Calu3 (cell line): ENCODE measurements around the gene PKN3. TPM values are rescaled to one million over a fixed set of nuclear protein-coding genes. Genes with fewer than 3 reads are reported as not detected.

Source experiments
- BruUV-seq: library from RNA; stranded (reverse); fragments of 400-500 nt; replicated peaks from 2 replicates; lab custom pipeline; 2021; lab: Mats Ljungman, UMichigan
- CTCF ChIA-PET: fragments of 300-600 bp; sonication (Branson Sonifier 250); formaldehyde crosslinking; loops from one replicate; lab custom pipeline; 2022; ENCODE audit warnings: antibody characterized with exemption; lab: Charles Lee
- DNase-seq: peaks from one replicate; pipeline ENCODE4 v3.0.0; 2022
- H3K27ac Mint-ChIP-seq: one replicate; pipeline ENCODE4 v1.8.0; 2022; ENCODE audit warnings: mixed read lengths; ENCODE audit not compliant: unreplicated experiment
- H3K27me3 Mint-ChIP-seq: one replicate; pipeline ENCODE4 v1.8.0; 2022; ENCODE audit warnings: mixed read lengths; ENCODE audit not compliant: unreplicated experiment
- H3K36me3 Mint-ChIP-seq: one replicate; pipeline ENCODE4 v1.8.0; 2022; ENCODE audit warnings: mild to moderate bottlenecking, moderate library complexity, mixed read lengths; ENCODE audit not compliant: insufficient read depth, unreplicated experiment
- H3K4me1 Mint-ChIP-seq: one replicate; pipeline ENCODE4 v1.8.0; 2022; ENCODE audit warnings: mild to moderate bottlenecking, low read depth, mixed read lengths; ENCODE audit not compliant: unreplicated experiment
- H3K4me3 Mint-ChIP-seq: one replicate; pipeline ENCODE4 v1.8.0; 2022; ENCODE audit warnings: mild to moderate bottlenecking, low read depth, moderate library complexity, mixed read lengths; ENCODE audit not compliant: unreplicated experiment
- H3K9me3 Mint-ChIP-seq: one replicate; pipeline ENCODE4 v1.8.0; 2022; ENCODE audit warnings: low read depth, mixed read lengths; ENCODE audit not compliant: unreplicated experiment
- intact Hi-C: fragments of 100-400 bp; cut with micrococcal nuclease; formaldehyde crosslinking; loops from one replicate; pipeline ENCODE4 v1.10.0; 2022; ENCODE audit not compliant: unreplicated experiment
- total RNA-seq: library from RNA; stranded (reverse); gene quantifications from 2 replicates; pipeline ENCODE4 v1.2.3, GENCODE V29; 2022
- TF ChIP-seq, protein P1 (sequence below): fragments of 200-600 bp; IDR thresholded peaks from one replicate; pipeline ENCODE4 v1.8.0; 2022; ENCODE audit warnings: antibody characterized with exemption; ENCODE audit not compliant: unreplicated experiment

Gene PKN3
- total RNA-seq, 1 experiment from 2014 or later, result 7.7 TPM

DNA sequence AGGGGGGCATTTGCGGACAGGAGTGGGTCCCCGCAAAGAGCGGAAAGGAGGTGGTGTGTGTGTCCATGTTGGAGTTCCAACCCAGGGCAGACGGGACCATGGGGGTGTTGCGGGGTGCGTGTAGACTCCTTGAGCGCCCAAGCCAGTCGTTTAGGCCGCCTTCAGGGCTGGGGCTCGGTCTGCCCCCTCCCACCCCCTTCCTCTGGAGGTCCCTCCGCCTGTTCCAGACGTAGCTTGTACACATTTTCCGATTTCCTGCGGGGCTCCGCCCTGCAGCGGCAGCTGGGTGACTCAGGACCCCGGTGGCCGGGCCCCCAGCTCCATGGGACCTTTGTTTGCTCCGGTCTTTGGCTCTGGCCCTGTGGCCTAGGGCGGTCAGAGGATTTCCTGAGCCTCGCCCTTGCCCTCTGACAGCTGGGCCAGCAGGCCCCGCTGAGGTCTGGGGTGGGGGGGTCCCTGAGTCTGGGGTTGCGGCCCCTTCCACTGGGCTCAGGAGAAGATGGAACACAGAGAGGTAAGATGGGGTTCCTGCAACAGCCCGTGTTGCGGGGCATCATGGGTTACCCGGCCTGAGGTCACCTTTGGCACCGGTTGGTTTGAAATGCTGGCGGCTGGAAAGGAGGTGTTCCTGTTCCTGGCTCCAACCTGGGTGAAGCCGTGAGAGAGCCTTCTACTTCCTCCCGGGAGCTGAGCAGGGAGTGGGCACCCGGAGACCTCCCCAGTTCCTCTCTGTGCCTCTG is 1.5 kb downstream of the PKN3 start:
- CTCF ChIA-PET, result no interaction called here

DNA sequence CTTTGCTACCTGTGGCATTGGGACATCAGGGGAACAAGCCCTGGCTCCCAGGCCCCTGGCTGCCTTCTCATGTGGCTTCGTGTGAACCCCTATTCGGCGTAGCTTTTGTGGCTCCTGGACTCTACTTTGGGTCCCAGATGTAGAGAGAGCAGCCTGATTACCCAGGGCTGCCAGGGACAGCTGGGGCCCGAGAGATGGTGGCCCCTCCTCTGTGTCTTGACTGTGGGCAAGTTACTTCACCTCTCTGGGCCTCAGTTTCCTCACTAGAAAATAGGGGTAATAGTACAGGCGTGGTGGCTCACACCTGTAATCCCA is 2.0 kb downstream of the PKN3 start:
- intact Hi-C loops, result no loop called here
- no TSS peak for BruUV-seq
- no peak for DNase-seq
- H3K4me3 Mint-ChIP-seq, result no peak overlapping the region
- CTCF ChIA-PET, result no interaction called here
- no peaks in the 10 kb centered on the region for H3K9me3 Mint-ChIP-seq
- TF ChIP-seq, protein P1, sequence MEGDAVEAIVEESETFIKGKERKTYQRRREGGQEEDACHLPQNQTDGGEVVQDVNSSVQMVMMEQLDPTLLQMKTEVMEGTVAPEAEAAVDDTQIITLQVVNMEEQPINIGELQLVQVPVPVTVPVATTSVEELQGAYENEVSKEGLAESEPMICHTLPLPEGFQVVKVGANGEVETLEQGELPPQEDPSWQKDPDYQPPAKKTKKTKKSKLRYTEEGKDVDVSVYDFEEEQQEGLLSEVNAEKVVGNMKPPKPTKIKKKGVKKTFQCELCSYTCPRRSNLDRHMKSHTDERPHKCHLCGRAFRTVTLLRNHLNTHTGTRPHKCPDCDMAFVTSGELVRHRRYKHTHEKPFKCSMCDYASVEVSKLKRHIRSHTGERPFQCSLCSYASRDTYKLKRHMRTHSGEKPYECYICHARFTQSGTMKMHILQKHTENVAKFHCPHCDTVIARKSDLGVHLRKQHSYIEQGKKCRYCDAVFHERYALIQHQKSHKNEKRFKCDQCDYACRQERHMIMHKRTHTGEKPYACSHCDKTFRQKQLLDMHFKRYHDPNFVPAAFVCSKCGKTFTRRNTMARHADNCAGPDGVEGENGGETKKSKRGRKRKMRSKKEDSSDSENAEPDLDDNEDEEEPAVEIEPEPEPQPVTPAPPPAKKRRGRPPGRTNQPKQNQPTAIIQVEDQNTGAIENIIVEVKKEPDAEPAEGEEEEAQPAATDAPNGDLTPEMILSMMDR, result no peak
- H3K36me3 Mint-ChIP-seq, result peaks cover 16% of the 10 kb centered on the region
- H3K4me1 Mint-ChIP-seq, result no peaks in the 10 kb centered on the region
- H3K27ac Mint-ChIP-seq, result no peak overlapping the region
- H3K27me3 Mint-ChIP-seq, result no peaks in the 10 kb centered on the region

More for the DNA sequence above, 1.5 kb downstream of the PKN3 start:
- TF ChIP-seq, protein P1, result no peak
- BruUV-seq, result no TSS peak
- intact Hi-C loops, result no loop called here
- Mint-ChIP-seq H3K36me3 (peaks cover 16% of the 10 kb centered on the region), H3K4me1 (no peaks in the 10 kb centered on the region), H3K27me3 (no peaks in the 10 kb centered on the region), H3K4me3 (peak overlapping the region; percentile 75), H3K27ac (no peak overlapping the region), H3K9me3 (no peaks in the 10 kb centered on the region)
- no peak for DNase-seq

DNA sequence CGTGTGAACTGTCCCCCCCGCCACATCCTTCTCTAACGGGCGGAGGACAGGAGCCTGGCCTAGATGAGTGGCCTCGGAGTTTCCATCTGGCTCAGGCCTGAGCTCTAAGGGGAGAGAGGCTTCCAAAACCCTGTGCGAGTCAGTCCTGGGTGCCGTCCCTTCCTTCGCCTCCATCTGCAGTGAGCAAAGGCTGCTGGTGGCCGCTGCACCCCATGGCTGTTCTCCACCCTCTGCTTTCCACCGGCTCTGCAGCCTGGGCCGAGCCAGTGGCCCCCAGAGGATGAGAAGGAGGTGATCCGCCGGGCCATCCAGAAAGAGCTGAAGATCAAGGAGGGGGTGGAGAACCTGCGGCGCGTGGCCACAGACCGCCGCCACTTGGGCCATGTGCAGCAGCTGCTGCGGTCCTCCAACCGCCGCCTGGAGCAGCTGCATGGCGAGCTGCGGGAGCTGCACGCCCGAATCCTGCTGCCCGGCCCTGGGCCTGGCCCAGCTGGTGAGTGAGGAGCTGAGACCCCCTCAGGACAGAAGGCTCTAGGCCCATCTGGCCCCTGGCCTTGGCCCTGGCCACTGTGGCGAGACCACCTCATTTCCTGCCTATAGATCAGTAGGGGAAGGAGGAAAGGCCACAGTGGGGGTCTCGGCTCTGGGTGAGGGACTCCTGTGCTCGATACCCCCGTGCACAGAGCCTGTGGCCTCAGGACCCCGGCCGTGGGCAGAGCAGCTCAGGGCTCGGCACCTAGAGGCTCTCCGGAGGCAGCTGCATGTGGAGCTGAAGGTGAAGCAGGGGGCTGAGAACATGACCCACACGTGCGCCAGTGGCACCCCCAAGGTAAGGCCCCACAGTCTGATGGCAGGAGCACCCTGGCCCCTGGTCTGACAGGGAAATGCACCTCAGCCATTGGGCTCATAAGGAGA is 3.0 kb downstream of the PKN3 start:
- peaks cover 16% of the 10 kb centered on the region for H3K36me3 Mint-ChIP-seq
- no peaks in the 10 kb centered on the region for H3K4me1 Mint-ChIP-seq

DNA sequence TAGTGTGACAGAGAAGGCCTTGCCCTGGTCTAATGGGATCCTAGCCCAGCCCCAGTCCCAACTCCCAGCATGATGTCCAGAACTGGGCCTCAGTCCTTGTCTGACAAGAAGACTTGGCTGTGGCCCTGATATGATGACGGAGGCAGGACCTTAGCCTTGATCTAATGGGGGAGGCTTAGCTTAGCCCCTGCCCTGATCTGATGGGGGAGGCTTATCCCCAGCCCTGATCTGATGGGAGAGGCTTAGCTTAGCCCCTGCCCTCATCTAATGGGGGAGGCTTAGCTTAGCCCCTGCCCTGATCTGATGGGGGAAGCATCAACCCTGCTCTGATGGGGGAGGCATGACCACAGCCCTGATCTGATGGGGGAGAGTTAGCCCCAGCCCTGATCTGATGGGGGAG is 3.7 kb downstream of the PKN3 start:
- Mint-ChIP-seq H3K27ac (no peak overlapping the region), H3K36me3 (peaks cover 16% of the 10 kb centered on the region)

More for the DNA sequence above, 3.0 kb downstream of the PKN3 start:
- H3K27ac Mint-ChIP-seq, result no peak overlapping the region
- H3K27me3 Mint-ChIP-seq, result no peaks in the 10 kb centered on the region
- DNase-seq, result no peak
- BruUV-seq, result no TSS peak
- intact Hi-C loops, result no loop called here
- TF ChIP-seq, protein P1, result no peak
- CTCF ChIA-PET, result no interaction called here
- no peak overlapping the region for H3K4me3 Mint-ChIP-seq
- no peaks in the 10 kb centered on the region for H3K9me3 Mint-ChIP-seq

More for the DNA sequence above, 3.7 kb downstream of the PKN3 start:
- no peak overlapping the region for H3K4me3 Mint-ChIP-seq
- no peaks in the 10 kb centered on the region for H3K27me3 Mint-ChIP-seq
- H3K9me3 Mint-ChIP-seq, result no peaks in the 10 kb centered on the region
- intact Hi-C loops, result no loop called here
- DNase-seq, result no peak
- H3K4me1 Mint-ChIP-seq, result no peaks in the 10 kb centered on the region
- TF ChIP-seq, protein P1, result no peak
- CTCF ChIA-PET, result no interaction called here
- BruUV-seq, result no TSS peak
